ENCODE data around the gene URGCP.
"Not testable (repeated sequence)": the region's sequence is repeated elsewhere in the genome, so short reads cannot be mapped to it uniquely, and the experiment has no call there.

URGCP gene

DNA sequence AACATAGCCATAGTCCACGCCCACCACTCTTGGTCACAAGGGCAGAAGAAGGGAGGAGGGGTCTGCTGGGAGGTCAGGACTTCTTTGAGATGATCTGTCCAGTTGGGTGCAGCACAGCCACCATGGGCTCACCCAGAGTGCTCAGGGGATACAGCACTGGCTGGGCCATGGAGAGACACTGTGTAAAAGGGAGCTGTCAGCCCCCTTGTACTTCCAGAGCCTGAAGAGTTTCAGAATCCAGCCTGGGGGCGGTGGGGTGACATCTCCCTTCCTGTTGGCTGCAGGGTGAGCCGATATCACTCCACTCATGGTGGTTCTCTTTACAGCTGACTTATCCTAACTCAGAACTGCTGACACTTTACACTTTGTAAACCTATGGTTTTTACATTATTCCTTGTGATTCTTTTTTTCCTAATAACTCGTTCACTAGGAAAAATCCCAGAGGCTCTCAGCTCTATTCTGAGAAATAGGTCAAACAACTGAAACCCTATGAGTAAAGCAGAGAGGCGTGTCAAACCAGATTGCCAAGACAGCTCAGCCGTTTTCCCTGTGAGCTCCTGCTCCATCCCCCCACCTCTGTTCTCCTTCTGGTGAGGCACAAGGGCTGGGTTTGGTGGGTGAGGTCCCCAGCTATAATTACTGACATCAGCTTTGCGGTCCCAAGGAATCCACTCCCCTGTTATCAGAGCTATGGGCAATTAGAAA lies 33.8 kb downstream of the URGCP start:
- no peak for DNase-seq

GRCh38 chr7:43871064-43871463 lies 35.3 kb downstream of the URGCP start:
- DNase-seq = no peak

- DNase-seq = no peak
These were observed 36.1 kb downstream of the URGCP start for GRCh38 chr7:43870316-43870715.

DNA sequence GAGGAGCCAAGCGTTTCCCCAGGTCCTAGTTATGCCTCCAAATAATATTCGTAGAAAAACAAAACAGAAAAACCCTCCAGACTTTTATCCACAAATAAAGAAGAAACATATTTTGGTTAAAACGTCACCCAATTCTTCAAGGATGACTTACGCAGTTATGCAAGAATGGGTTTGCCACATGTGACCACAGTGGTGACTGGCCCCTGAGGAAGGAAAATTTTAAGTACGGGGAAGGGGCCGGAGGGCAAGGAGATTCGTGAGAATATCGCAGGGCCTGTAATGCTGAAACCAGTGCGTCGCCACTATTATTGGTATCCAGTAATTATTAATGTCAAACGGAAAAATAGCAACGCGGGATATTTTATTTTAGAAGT lies 36.5 kb downstream of the URGCP start:
- peak; percentile 67 to 69 for DNase-seq

DNA sequence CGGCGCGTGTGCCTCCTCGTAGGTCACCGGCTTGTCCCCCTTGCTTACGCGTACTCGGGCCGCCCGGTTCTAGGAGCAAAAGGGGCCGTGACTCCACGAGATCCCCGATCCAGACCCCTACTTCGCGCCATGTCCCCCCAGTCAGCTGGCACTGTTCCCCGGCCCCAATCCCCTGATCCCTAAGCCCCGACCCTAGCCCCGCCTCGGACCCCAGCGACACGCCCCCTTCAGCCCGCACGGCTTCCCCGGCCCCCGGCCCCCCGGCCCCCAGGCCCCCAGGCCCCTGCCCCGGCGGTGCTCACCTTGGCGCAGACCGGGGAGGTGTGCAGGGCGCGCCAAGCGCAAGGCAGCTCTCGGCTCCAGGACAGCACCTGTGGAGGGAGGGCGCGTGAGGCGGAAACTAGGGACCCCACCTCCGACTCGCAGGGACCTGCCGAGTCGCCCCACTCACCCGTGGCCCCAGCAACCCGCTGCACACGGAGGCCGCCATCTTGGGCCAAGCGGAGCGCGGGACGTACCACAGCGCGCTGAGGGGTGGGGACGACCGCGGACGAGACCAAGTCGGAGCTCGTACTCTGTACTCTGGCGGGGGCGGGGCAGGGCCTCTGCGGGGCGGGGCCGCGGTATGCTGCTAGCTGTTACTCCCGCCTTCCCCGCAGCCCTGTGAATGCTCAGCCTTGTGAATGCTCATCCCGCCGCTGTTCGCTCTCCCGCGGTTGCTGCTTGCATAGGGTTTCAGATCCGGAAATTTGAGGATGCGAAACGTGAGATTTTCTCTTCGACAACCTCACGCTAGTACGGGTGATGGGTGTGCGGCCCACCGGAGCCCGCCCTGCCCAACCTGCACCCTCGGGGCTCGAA lies 37.2 kb downstream of the URGCP start, which contains the start of gene MRPS24:
Gene MRPS24, minus strand, starts transcription at position 512 of the 861 bp plus-strand sequence. Its CDS starts 22 bp downstream, at position 490.
- peak; percentile 92 to 93 for DNase-seq

DNA sequence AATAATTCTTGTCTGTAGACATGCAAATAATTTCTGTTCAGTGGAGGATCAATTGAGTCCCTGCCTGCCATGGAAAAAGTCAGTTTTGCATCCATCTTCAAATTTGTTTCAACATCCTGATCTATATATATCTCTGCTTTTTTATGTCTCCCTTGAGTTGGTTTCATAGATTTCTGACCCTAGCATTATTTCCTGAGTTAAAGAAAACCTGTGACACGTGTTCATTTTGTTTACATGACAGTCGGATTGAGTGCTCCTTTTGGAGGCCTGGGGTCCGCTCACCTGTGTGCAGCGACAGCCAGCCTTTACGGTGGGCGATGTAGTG lies 37.8 kb downstream of the URGCP start:
- no peak for DNase-seq

DNA sequence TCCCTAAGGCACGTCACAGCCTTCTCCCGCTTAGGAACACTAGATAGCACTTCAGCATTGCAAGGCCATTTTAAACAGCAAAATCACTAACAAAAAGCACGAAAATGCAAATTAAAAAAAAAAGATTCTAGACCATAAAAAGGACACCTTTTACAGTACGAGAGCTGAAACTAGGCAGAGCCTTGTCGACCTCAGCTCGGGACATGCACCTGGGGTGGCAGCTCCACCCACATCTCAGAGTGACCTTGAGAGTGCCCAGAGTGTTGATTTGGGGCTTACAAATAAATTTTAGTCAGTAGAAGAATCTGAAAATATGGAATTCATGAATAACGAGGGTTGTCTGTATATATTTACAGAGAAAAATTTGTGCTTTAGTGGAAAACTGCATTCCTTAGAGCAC lies 38.2 kb downstream of the URGCP start:
- DNase-seq = no peak

DNA sequence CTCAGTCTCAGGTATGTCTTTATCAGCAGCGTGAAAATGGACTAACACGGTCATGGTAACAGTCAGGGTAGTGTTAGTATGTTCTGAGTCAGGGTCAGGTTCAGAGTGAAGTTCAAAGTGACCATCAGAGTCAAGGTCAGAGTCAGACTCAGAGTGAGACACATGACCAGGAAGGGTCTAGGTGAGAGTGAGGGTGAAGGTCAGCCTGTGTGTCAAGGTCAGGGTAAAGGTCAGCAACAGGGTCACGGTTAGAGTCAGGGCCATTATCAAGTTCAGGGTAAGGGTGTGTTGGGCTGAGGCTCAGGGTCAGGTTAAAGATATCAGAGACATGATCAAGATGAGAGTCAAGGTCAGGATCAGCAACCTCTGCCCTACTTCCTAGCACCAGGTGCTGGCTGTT lies 41.1 kb downstream of the URGCP start:
- DNase-seq = no peak

- DNase-seq = no peak
These were observed 42.3 kb downstream of the URGCP start for GRCh38 chr7:43864126-43864525.

DNA sequence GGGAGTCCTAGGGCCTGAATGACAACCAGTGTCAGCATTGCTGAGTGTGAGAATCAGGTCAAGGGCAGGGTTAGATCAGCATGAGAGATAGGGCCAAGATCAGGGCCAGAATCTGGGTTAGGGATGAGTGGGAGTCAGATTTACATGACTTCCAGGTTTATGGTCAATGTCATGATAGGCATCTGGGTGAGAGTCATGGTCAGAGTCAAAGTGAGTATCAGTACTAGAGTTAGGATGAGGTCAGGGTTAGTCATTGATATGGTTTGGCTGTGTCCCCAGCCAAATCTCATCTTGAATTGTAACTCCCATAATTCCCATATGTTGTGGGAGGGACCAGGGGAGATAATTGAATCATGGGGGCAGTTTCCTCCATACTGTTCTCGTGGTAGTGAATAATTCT lies 49.4 kb downstream of the URGCP start:
- DNase-seq = no peak

GRCh38 chr7:43856316-43856715 lies 50.1 kb downstream of the URGCP start:
- no peak for DNase-seq

GRCh38 chr7:43855176-43855575 lies 51.2 kb downstream of the URGCP start:
- no peak for DNase-seq

DNA sequence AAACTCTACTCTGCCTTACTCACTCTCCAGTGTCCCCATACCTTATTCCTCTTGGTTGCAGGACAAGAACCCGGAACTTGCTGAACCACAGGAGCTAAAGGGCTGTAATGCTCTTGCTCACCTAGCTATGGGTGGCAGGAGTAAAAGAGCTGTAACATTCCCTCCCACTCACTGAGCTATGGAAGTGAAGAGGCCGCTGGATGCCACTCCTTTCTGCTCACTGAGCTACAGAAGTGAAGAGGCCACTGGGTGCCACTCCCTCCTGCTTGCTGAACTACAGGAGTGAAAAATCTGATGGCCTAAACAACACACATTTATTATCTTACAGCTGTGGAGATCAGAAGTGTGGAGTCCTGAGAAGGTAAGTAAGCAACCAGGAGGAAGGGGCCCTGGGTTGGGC lies 54.6 kb downstream of the URGCP start:
- DNase-seq = no peak

DNA sequence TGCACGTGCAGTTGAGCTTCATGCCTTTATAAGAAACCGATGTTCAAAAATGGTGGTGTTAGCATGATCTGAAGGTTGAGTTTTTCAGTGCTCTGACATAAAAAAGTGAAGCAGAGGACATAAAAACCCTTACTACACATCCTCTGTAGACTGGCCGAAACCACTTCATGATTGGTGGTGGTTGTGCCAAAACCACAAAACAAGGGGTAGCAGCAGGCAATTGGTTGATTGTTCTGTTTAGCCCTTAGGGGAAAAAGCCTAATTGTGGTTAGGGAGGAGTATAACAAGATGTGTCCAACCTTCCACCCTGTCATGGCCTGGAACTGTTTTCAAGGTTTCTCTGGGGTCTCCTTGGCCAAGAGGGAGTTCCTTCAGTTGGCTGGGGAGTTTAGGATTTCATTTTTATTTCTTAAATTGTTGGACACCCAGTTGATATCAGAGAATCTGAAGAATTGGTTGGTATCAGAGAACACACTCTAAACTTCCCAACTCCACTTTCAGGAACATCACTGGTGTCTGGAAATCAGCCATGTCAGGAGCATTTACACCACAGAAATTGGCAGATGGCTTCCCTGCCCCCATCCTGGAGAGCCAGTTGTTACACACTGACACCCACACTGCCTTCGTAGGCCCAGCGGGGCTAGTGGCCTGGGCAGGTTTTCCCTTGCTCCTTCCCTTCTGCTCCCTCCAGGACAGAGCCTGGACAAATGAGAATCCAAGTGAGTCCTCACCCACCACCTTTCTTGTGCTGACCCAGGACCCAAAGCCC lies 55.9 kb downstream of the URGCP start:
- peak; percentile 62 to 71 for DNase-seq

DNA sequence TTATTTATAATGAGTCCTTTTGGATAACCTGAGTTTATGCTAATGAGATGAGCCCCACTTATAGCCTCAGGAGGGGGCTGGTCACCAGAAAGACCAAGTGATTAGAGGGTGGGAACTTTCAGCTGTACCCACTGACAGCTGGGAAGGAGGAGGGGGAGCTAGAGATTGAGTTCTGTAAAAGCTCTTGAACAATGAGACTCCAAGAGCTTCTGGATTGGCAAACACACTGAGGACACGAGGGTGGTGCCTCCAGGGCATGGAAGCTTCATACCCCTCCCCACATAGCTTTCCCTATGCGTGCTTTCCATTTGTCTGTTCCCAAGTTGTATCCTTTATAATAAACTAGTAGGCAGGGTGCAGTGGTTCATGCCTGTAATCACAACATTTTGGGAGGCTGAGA lies 57.3 kb downstream of the URGCP start:
- no peak for DNase-seq

- no peak for DNase-seq
These were observed 58.9 kb downstream of the URGCP start for GRCh38 chr7:43847496-43847895.

GRCh38 chr7:43844662-43845061 lies 61.7 kb downstream of the URGCP start:
- DNase-seq = no peak

DNA sequence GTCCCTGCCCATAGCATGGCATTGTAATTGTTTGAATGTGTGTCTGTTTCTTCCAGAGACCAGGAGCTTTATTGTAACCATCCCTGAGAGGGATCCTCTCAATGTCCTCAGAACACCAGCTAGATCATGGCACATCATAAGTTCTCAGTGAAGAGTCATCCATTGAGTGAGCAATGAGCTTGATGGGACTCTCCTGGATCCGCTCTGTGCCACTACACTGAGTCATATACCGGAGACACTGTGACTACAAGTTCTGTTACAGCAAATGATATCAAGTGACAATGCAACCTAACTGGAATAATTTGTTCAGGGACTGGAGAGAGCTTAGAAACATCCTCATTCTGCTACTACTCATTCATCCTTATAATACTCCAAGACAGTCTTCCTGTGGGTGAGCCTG lies 62.1 kb downstream of the URGCP start:
- no peak for DNase-seq

DNA sequence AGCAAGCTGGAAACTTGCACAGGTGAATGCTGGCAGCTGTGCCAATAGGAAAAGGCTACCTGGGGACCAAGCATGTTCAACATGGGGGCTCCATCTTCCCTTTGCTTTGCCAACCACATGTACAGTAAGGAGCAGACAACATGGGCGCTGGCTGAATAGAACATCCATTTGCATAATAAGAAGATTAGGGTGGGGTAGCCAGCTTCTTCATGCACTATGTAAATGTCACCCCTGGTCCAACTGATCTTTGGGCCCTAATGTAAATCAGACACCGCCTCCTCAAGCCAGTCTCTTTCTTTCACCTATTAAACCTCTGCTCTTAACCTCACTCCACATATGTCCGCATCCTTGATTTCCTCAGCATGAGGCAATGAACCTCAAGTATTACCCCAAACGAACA lies 63.1 kb downstream of the URGCP start:
- no peak for DNase-seq

GRCh38 chr7:43838201-43838658 lies 68.2 kb downstream of the URGCP start:
- no peak for DNase-seq

- DNase-seq = no peak
These were observed 71.7 kb downstream of the URGCP start for GRCh38 chr7:43834463-43835251.

DNA sequence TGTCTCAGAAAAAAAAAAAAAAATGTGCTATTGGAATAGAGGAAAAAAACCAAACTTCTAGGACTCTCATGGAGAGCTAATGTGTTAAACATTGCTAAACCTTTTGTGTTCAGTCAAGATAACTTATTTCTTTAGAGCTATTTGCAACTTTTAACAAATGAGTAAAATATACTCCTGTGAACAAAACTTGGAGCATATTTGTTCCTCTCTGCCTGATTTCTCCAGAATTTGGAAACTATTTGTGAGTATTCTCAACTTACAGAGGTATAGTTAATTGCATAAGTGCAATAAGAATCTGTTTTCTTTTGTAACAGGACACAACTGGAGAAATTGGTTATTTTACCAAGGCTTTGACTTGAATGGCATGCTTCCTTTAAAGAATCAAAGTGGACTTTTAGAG lies 75.5 kb downstream of the URGCP start:
- DNase-seq = not testable (repeated sequence)

All from AML-193 (cell line).